Stomach (tissue), 9 donors: Measurements from ENCODE around the gene KRT7. TPM values are rescaled to one million over a fixed set of nuclear protein-coding genes. Genes with fewer than 3 reads are reported as not detected.

ENCODE experiments used
- DNase-seq, 2 donors: peaks; one replicate each; pipeline versions ENCODE4 v3.0.0 to v3.0.0-alpha.2; 2013 to 2019
- H3K27ac ChIP-seq, 5 donors: fragments of 200-600 bp in 4 of 5; sonication (generic) in 4 of 5; one replicate each; pipeline ENCODE4 v1.5.1; 2013 to 2019; ENCODE audit warnings: mild to moderate bottlenecking in 1 of 5, moderate library complexity in 1 of 5
- H3K27me3 ChIP-seq, 3 donors: fragments of 200-600 bp; sonication (generic); one replicate each; pipeline ENCODE4 v1.5.1; 2017 to 2019; ENCODE audit warnings: mixed run types in 1 of 3
- H3K36me3 ChIP-seq, 4 donors: fragments of 200-600 bp; sonication (generic); 1 replicate in 3 of 4; 2 replicates in 1 of 4; pipeline ENCODE4 v1.5.1; 2016 to 2019
- H3K4me1 ChIP-seq, 4 donors: fragments of 200-600 bp; sonication (generic); one replicate each; pipeline ENCODE4 v1.5.1; 2016 to 2019
- H3K4me3 ChIP-seq, 4 donors: fragments of 200-600 bp; sonication (generic) in 3 of 4; one replicate each; pipeline ENCODE4 v1.5.1; 2016 to 2019; ENCODE audit warnings: mild to moderate bottlenecking in 1 of 4
- H3K9me3 ChIP-seq, 4 donors: fragments of 200-600 bp; sonication (generic); one replicate each; pipeline ENCODE4 v1.5.1; 2016 to 2019
- EP300 ChIP-seq: sonication (generic); formaldehyde crosslinking; IDR thresholded peaks from one replicate; pipeline ENCODE4 v1.6.1; 2017; ENCODE audit warnings: antibody characterized with exemption
- POLR2A ChIP-seq, 4 donors: fragments of 450-650 bp; IDR thresholded peaks; one replicate each; pipeline ENCODE4 v1.6.1; 2016; ENCODE audit warnings: antibody characterized with exemption in 4 of 4, control low read depth in 2 of 4, mild to moderate bottlenecking in 1 of 4, moderate library complexity in 1 of 4
- POLR2AphosphoS5 ChIP-seq, 3 donors: sonication (generic); formaldehyde crosslinking; IDR thresholded peaks; one replicate each; pipeline ENCODE4 v1.6.1; 2016; ENCODE audit warnings: antibody characterized with exemption in 3 of 3
- WGBS, 5 donors: extraction: QIAGEN DNeasy Blood & Tissue Kit in 3 of 5; methylation state at CpG; one replicate each; pipeline versions ENCODE4 v1.1.5 to v1.1.7; 2013 to 2018; 5-methylcytosine and 5-hydroxymethylcytosine counted together
- intact Hi-C: fragments of 100-400 bp; cut with DNase I; formaldehyde crosslinking; loops from one replicate; pipeline ENCODE4 v1.15.1; 2023; ENCODE audit warnings: low total_unique reads
- polyA plus RNA-seq, 3 donors: library from polyadenylated mRNA; stranded (reverse); fragments of 200-250 nt; gene quantifications; one replicate each; pipeline ENCODE4 v1.2.3, GENCODE V29; 2013
- total RNA-seq, 5 donors: library from RNA; depleted of rRNA; stranded (reverse); fragments of >200 nt; gene quantifications; one replicate each; pipeline versions ENCODE4 v1.1.0 to v1.2.3, GENCODE V29; 2014 to 2016
- TF ChIP-seq, protein P1 (sequence below), 7 experiments: fragments of 450-650 bp in 4 of 7; fragments of 200-600 bp in 3 of 7; sonication (generic) in 3 of 7; IDR thresholded peaks; one replicate each; pipeline ENCODE4 v1.5.1; 2016 to 2019; ENCODE audit warnings: antibody characterized with exemption in 7 of 7, control low read depth in 2 of 7, mild to moderate bottlenecking in 1 of 7
- donor health status: healthy with polysubstance abuse.
- donor health status: Bipolar disorder and iron deficiency.
- donor health status: healthy.

KRT7 gene
- total and polyA plus RNA-seq, 8 donors = 6.4 to 214 (median 117) TPM; not detected in 2

- no peaks in the 10 kb centered on the region for H3K36me3 ChIP-seq
- no peaks in the 10 kb centered on the region for H3K9me3 ChIP-seq
- WGBS, 5 donors = 67 to 88% (median 78%) methylated on average over 4 to 5 of the region's 5 CpGs
- TF ChIP-seq POLR2A (IDR thresholded peaks at IDR 0.05) (no peak), EP300 (no peak), POLR2AphosphoS5 (IDR thresholded peaks at IDR 0.05) (no peak)
- TF ChIP-seq, protein P1, sequence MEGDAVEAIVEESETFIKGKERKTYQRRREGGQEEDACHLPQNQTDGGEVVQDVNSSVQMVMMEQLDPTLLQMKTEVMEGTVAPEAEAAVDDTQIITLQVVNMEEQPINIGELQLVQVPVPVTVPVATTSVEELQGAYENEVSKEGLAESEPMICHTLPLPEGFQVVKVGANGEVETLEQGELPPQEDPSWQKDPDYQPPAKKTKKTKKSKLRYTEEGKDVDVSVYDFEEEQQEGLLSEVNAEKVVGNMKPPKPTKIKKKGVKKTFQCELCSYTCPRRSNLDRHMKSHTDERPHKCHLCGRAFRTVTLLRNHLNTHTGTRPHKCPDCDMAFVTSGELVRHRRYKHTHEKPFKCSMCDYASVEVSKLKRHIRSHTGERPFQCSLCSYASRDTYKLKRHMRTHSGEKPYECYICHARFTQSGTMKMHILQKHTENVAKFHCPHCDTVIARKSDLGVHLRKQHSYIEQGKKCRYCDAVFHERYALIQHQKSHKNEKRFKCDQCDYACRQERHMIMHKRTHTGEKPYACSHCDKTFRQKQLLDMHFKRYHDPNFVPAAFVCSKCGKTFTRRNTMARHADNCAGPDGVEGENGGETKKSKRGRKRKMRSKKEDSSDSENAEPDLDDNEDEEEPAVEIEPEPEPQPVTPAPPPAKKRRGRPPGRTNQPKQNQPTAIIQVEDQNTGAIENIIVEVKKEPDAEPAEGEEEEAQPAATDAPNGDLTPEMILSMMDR (IDR thresholded peaks at IDR 0.05) = no peak
- intact Hi-C loops = no loop called here
- H3K27me3 ChIP-seq = peaks cover 0 to 21% (median 0%) of the 10 kb centered on the region in 3 donors
- peaks cover 7 to 45% (median 15%) of the 10 kb centered on the region in 4 donors for H3K4me1 ChIP-seq
- H3K27ac ChIP-seq = peak overlapping the region in 3 of 5 donors; percentile 34 to 67 (median 60)
- DNase-seq = no peak
- H3K4me3 ChIP-seq = no peak overlapping the region
Measured at GRCh38 chr12:52198454-52199215, 34.4 kb upstream of the KRT7 start.

- TF ChIP-seq, protein P1 (IDR thresholded peaks at IDR 0.05) = no peak
- no peak for TF ChIP-seq POLR2AphosphoS5 (IDR thresholded peaks at IDR 0.05)
- TF ChIP-seq POLR2A (IDR thresholded peaks at IDR 0.05) = no peak
- TF ChIP-seq EP300 = no peak
- no peaks in the 10 kb centered on the region for H3K9me3 ChIP-seq
- intact Hi-C loops = no loop called here
- no peak for DNase-seq
- no peak overlapping the region for H3K27ac ChIP-seq
- H3K4me1 ChIP-seq = peaks cover 0 to 39% (median 9%) of the 10 kb centered on the region in 4 donors
- peaks cover 0 to 21% (median 0%) of the 10 kb centered on the region in 3 donors for H3K27me3 ChIP-seq
- 77 to 87% (median 82%) methylated on average over 8 of the region's 8 CpGs for WGBS, 5 donors
- H3K36me3 ChIP-seq = no peaks in the 10 kb centered on the region
- no peak overlapping the region for H3K4me3 ChIP-seq
Measured at GRCh38 chr12:52199294-52199919, 33.6 kb upstream of the KRT7 start.

DNA sequence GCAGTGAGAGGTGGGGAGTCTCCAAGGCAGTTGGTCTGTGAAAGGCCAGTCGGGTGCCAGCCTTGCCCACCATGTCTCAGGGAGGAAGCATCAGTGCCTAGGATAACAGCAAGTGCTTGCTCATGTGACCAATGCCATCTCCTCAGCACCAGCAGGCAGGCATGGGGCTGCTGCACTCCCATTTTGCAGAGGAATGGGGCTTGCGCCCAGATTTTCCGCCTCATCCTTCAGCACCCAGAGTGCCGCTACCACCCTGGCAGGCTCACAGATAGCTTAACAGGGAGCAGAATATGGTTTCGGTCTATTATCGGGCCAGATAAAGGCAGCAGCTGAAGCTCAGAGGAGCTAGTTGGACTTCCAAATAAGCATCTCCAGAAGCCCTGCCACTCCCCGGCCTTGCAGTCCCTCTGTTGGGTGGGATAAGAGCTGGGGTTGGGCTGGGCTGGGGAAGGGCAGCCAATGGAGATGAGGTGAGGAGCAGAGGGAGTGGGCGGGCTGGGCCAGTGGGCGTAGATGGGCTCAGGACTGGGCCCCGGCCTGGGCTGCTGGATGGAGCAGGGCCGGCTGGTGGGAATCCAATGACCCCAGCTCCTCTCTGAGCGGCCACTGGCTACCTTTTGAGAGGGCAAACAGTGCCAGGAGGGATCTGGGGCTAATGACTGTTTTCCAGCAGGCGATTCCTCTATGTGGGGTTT lies 32.8 kb upstream of the KRT7 start:
- Histone ChIP-seq H3K36me3 (no peaks in the 10 kb centered on the region), H3K9me3 (no peaks in the 10 kb centered on the region), H3K27me3 (peaks cover 0 to 21% (median 0%) of the 10 kb centered on the region in 3 donors), H3K4me1 (peaks cover 0 to 37% (median 9%) of the 10 kb centered on the region in 4 donors), H3K27ac (no peak overlapping the region), H3K4me3 (no peak overlapping the region)
- TF ChIP-seq POLR2AphosphoS5 (IDR thresholded peaks at IDR 0.05) (no peak), EP300 (no peak), POLR2A (IDR thresholded peaks at IDR 0.05) (no peak)
- TF ChIP-seq, protein P1 (IDR thresholded peaks at IDR 0.05) = no peak
- DNase-seq = no peak
- intact Hi-C loops = no loop called here
- 88 to 95% (median 94%) methylated on average over 10 to 13 of the region's 13 CpGs for WGBS, 5 donors

- no peak for TF ChIP-seq POLR2A (IDR thresholded peaks at IDR 0.05)
- TF ChIP-seq EP300 = no peak
- TF ChIP-seq, protein P1 (IDR thresholded peaks at IDR 0.05) = no peak
- no peak for TF ChIP-seq POLR2AphosphoS5 (IDR thresholded peaks at IDR 0.05)
- WGBS, 5 donors = 80 to 86% (median 85%) methylated on average over 14 to 15 of the region's 15 CpGs
- no peak for DNase-seq
Measured at GRCh38 chr12:52200781-52201450, 32.1 kb upstream of the KRT7 start.

More at GRCh38 chr12:52200781-52201450, 32.1 kb upstream of the KRT7 start:
- Histone ChIP-seq H3K27ac (no peak overlapping the region), H3K4me3 (no peak overlapping the region), H3K36me3 (no peaks in the 10 kb centered on the region), H3K27me3 (peaks cover 0 to 21% (median 0%) of the 10 kb centered on the region in 3 donors), H3K4me1 (peaks cover 0 to 37% (median 9%) of the 10 kb centered on the region in 4 donors), H3K9me3 (no peaks in the 10 kb centered on the region)
- intact Hi-C loops = no loop called here
